Nephron (organoid): ENCODE measurements around the gene CGNL1.

Source experiments
- H3K27ac Mint-ChIP-seq, 3 experiments: 2 replicates each; pipeline ENCODE4 v1.8.0; 2020; ENCODE audit warnings: mixed read lengths in 3 of 3, mild to moderate bottlenecking in 2 of 3, moderate library complexity in 1 of 3
- H3K27me3 Mint-ChIP-seq: 2 replicates; pipeline ENCODE4 v1.8.0; 2021; ENCODE audit warnings: low read depth, mild to moderate bottlenecking, moderate library complexity, mixed read lengths
- H3K36me3 Mint-ChIP-seq: 2 replicates; pipeline ENCODE4 v1.8.0; 2020; ENCODE audit warnings: low read depth, mixed read lengths
- H3K4me1 Mint-ChIP-seq: 2 replicates; pipeline ENCODE4 v1.8.0; 2020; ENCODE audit warnings: mixed read lengths
- H3K4me3 Mint-ChIP-seq, 3 experiments: 2 replicates each; pipeline ENCODE4 v1.8.0; 2020; ENCODE audit warnings: mild to moderate bottlenecking in 3 of 3, mixed read lengths in 3 of 3, moderate library complexity in 2 of 3
- H3K9me3 Mint-ChIP-seq: 2 replicates; pipeline ENCODE4 v1.8.0; 2020; ENCODE audit warnings: mixed read lengths
- CTCF ChIP-seq, 3 experiments: fragments of 200-600 bp; sonication (generic); IDR thresholded peaks; one replicate each; pipeline ENCODE4 v1.5.0; 2021; ENCODE audit warnings: antibody characterized with exemption in 3 of 3; ENCODE audit not compliant: unreplicated experiment in 3 of 3

Gene CGNL1

GRCh38 chr15:57547243-57547755 lies 171.0 kb downstream of the CGNL1 start:
- Mint-ChIP-seq H3K4me3 (no peak overlapping the region), H3K27ac (no peak overlapping the region), H3K36me3 (peaks cover 36% of the 10 kb centered on the region), H3K4me1 (peaks cover 38% of the 10 kb centered on the region), H3K27me3 (peaks cover 1% of the 10 kb centered on the region), H3K9me3 (no peaks in the 10 kb centered on the region)
- TF ChIP-seq CTCF (IDR thresholded peaks at IDR 0.05; ENCODE audit: unreplicated experiment in 3 of 3): no peak

- Mint-ChIP-seq H3K4me1 (peaks cover 46% of the 10 kb centered on the region), H3K36me3 (peaks cover 35% of the 10 kb centered on the region), H3K27ac (peak overlapping the region in 2 of 3 experiments; percentile 18 to 25), H3K4me3 (no peak overlapping the region), H3K9me3 (no peaks in the 10 kb centered on the region), H3K27me3 (no peaks in the 10 kb centered on the region)
- TF ChIP-seq CTCF (IDR thresholded peaks at IDR 0.05; ENCODE audit: unreplicated experiment in 3 of 3): no peak
Measured at GRCh38 chr15:57548351-57548750, 172.0 kb downstream of the CGNL1 start.

GRCh38 chr15:57548835-57549234 lies 172.5 kb downstream of the CGNL1 start:
- no peaks in the 10 kb centered on the region for H3K9me3 Mint-ChIP-seq
- H3K4me1 Mint-ChIP-seq: peaks cover 46% of the 10 kb centered on the region
- H3K4me3 Mint-ChIP-seq: no peak overlapping the region
- TF ChIP-seq CTCF (IDR thresholded peaks at IDR 0.05; ENCODE audit: unreplicated experiment in 3 of 3): no peak
- H3K36me3 Mint-ChIP-seq: peaks cover 35% of the 10 kb centered on the region
- no peaks in the 10 kb centered on the region for H3K27me3 Mint-ChIP-seq
- peak overlapping the region in 2 of 3 experiments; percentile 18 to 25 for H3K27ac Mint-ChIP-seq

GRCh38 chr15:57549935-57550334 lies 173.6 kb downstream of the CGNL1 start:
- no peak for TF ChIP-seq CTCF (IDR thresholded peaks at IDR 0.05; ENCODE audit: unreplicated experiment in 3 of 3)
- peaks cover 35% of the 10 kb centered on the region for H3K36me3 Mint-ChIP-seq
- peak overlapping the region in 2 of 3 experiments; percentile 35 to 50 for H3K27ac Mint-ChIP-seq
- H3K9me3 Mint-ChIP-seq: no peaks in the 10 kb centered on the region
- peaks cover 51% of the 10 kb centered on the region for H3K4me1 Mint-ChIP-seq
- no peaks in the 10 kb centered on the region for H3K27me3 Mint-ChIP-seq
- H3K4me3 Mint-ChIP-seq: no peak overlapping the region

- Mint-ChIP-seq H3K9me3 (no peaks in the 10 kb centered on the region), H3K36me3 (peaks cover 31% of the 10 kb centered on the region), H3K4me1 (peaks cover 58% of the 10 kb centered on the region), H3K27ac (peak overlapping the region; percentile 90 to 98 (median 93)), H3K27me3 (no peaks in the 10 kb centered on the region), H3K4me3 (no peak overlapping the region)
- no peak for TF ChIP-seq CTCF (IDR thresholded peaks at IDR 0.05; ENCODE audit: unreplicated experiment in 3 of 3)
Measured at GRCh38 chr15:57550640-57551039, 174.3 kb downstream of the CGNL1 start.
